Activated CD4-positive, alpha-beta T cell treated with anti-CD3 and anti-CD28 coated beads, Interleukin-2, amount 10 ng/mL, durations not matched to agents 24 days and 14 days (primary cell): ENCODE measurements around the gene C3orf20. TPM values are rescaled to one million over a fixed set of nuclear protein-coding genes. Genes with fewer than 3 reads are reported as not detected.

Source experiments
- DNase-seq: peaks from one replicate; pipeline ENCODE4 v3.0.0; 2022
- H3K27ac Mint-ChIP-seq: one replicate; pipeline ENCODE4 v1.8.0; 2022; ENCODE audit warnings: mild to moderate bottlenecking, mixed read lengths
- H3K27me3 Mint-ChIP-seq: one replicate; pipeline ENCODE4 v1.8.0; 2022; ENCODE audit warnings: mixed read lengths
- H3K36me3 Mint-ChIP-seq: one replicate; pipeline ENCODE4 v1.8.0; 2022; ENCODE audit warnings: low read depth, mild to moderate bottlenecking, mixed read lengths
- H3K4me1 Mint-ChIP-seq: one replicate; pipeline ENCODE4 v1.8.0; 2021; ENCODE audit warnings: mixed read lengths
- H3K4me3 Mint-ChIP-seq: one replicate; pipeline ENCODE4 v1.8.0; 2022; ENCODE audit warnings: mild to moderate bottlenecking, moderate library complexity, mixed read lengths
- H3K9me3 Mint-ChIP-seq: one replicate; pipeline ENCODE4 v1.8.0; 2021; ENCODE audit warnings: mixed read lengths
- intact Hi-C: fragments of 100-400 bp; cut with micrococcal nuclease; formaldehyde crosslinking; loops from one replicate; pipeline ENCODE4 v1.15.1; 2023
- total RNA-seq: library from RNA; stranded (reverse); gene quantifications from 2 replicates; pipeline ENCODE4 v1.2.3, GENCODE V29; 2022

Gene C3orf20
- total RNA-seq, 1 donor from 2014 or later, result 0.28 TPM

DNA sequence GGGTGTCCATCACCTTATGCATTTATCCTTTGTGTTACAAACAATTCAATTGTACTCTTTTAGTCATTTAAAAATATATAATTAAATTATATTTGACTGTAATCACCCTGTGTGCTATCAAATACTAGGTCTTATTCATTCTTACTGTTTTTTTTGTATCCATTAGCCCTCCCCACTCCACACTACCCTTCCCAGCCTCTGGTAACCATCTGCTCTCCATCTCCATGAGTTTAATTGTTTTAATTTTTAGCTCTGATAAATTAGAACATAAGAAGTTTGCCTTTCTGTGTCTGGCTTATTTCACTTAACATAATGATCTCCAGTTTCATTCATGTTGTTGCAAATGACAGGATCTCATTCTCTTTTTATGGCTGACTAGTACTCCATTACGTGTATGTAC, 16.8 kb downstream of the C3orf20 start:
- H3K27me3 Mint-ChIP-seq, result peaks cover 2% of the 10 kb centered on the region
- intact Hi-C loops, result no loop called here
- no peak overlapping the region for H3K4me3 Mint-ChIP-seq
- H3K9me3 Mint-ChIP-seq, result no peaks in the 10 kb centered on the region
- no peaks in the 10 kb centered on the region for H3K36me3 Mint-ChIP-seq
- peaks cover 2% of the 10 kb centered on the region for H3K4me1 Mint-ChIP-seq
- no peak for DNase-seq
- H3K27ac Mint-ChIP-seq, result no peak overlapping the region

- DNase-seq, result peak; percentile 44
- H3K9me3 Mint-ChIP-seq, result peaks cover 4% of the 10 kb centered on the region
- H3K36me3 Mint-ChIP-seq, result peaks cover 2% of the 10 kb centered on the region
- H3K27me3 Mint-ChIP-seq, result peaks cover 2% of the 10 kb centered on the region
- no peaks in the 10 kb centered on the region for H3K4me1 Mint-ChIP-seq
- intact Hi-C loops, result no loop called here
- no peak overlapping the region for H3K27ac Mint-ChIP-seq
- H3K4me3 Mint-ChIP-seq, result no peak overlapping the region
Observed at GRCh38 chr3:14698601-14699244, 23.8 kb downstream of the C3orf20 start.

GRCh38 chr3:14699643-14700042, 24.7 kb downstream of the C3orf20 start:
- peak; percentile 44 for DNase-seq
- Mint-ChIP-seq H3K9me3 (peaks cover 4% of the 10 kb centered on the region), H3K27ac (no peak overlapping the region), H3K36me3 (peaks cover 2% of the 10 kb centered on the region), H3K27me3 (no peaks in the 10 kb centered on the region), H3K4me1 (no peaks in the 10 kb centered on the region), H3K4me3 (no peak overlapping the region)
- intact Hi-C loops, result no loop called here

DNA sequence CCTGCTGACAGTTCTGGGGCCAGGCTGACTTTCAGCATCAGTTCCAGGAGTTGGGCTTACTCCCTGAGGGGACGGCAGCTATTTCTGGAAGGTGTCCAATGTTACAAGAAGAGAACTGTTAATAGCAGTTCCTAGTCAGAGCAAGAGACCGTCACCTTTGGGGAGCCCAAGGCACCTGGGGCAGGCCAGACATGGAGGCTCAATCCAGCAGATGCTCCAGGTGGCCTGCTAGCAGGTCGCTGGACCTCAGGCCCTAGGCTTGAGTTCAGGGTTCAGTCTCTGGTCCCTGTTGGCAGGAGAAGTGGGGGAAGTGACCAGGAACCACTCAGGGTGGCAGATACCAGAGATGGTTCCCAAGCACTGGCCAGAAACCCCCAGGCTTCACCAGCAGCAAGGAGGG, 25.9 kb downstream of the C3orf20 start:
- DNase-seq, result no peak
- intact Hi-C loops, result no loop called here
- no peaks in the 10 kb centered on the region for H3K27me3 Mint-ChIP-seq
- H3K36me3 Mint-ChIP-seq, result peaks cover 2% of the 10 kb centered on the region
- H3K4me3 Mint-ChIP-seq, result no peak overlapping the region
- no peak overlapping the region for H3K27ac Mint-ChIP-seq
- no peaks in the 10 kb centered on the region for H3K4me1 Mint-ChIP-seq
- H3K9me3 Mint-ChIP-seq, result peaks cover 4% of the 10 kb centered on the region

- Mint-ChIP-seq H3K4me3 (no peak overlapping the region), H3K36me3 (peaks cover 2% of the 10 kb centered on the region), H3K4me1 (no peaks in the 10 kb centered on the region), H3K27ac (no peak overlapping the region), H3K27me3 (no peaks in the 10 kb centered on the region), H3K9me3 (peaks cover 4% of the 10 kb centered on the region)
- no peak for DNase-seq
- intact Hi-C loops, result no loop called here
Observed at GRCh38 chr3:14701676-14702075, 26.7 kb downstream of the C3orf20 start.

DNA sequence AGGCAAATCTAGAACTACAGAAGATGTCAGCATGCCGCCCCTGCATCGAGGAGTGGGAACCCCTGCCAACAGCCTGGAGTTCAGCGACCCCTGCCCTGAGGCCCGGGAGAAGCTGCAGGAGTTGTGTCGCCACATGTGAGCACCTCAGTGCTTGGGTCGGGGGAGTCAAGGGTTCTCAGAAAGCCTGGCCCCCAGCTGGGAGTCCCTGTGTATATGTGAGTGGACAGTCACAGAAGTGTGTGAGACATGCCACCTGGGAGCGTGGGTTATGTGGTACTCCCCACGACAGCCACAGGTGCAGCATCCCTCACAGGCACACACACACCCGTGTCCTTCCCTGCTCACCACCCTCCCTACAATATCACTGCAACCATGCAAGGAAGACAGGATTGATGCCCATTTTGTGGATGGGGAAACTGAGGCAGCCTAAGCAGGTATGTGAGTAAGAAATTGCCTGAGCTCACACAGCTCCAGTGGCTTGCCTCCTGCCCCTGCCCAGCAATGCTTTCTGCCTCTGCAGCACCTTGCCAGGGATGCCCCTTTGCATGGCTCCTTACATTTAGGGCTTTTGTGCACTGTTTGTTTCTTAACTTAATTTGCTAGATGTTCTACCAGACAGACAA, 28.3 kb downstream of the C3orf20 start:
- peak; percentile 49 for DNase-seq
- H3K9me3 Mint-ChIP-seq, result peaks cover 1% of the 10 kb centered on the region
- H3K27me3 Mint-ChIP-seq, result no peaks in the 10 kb centered on the region
- no peak overlapping the region for H3K27ac Mint-ChIP-seq
- H3K4me3 Mint-ChIP-seq, result no peak overlapping the region
- intact Hi-C loops, result no loop called here
- no peaks in the 10 kb centered on the region for H3K36me3 Mint-ChIP-seq
- no peaks in the 10 kb centered on the region for H3K4me1 Mint-ChIP-seq

DNA sequence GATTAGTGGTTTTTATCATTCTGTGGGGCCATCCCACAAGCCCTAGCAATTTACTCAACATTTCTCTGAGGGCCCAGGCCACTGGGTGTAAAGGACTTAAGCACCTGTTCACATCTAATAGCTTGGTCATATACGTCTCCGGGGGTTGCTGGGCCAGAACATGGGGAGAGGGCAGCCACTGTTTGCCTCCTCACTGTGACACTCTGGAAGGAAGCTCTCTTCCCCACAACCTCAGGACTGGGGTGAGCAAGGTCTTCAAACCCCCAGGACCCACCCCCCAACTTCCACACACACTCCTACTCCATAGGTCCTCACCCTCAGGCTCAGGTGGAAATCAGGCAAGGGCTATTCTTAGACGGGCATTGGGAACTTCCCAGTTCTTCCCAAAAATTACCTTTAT, 28.9 kb downstream of the C3orf20 start:
- no peaks in the 10 kb centered on the region for H3K27me3 Mint-ChIP-seq

DNA sequence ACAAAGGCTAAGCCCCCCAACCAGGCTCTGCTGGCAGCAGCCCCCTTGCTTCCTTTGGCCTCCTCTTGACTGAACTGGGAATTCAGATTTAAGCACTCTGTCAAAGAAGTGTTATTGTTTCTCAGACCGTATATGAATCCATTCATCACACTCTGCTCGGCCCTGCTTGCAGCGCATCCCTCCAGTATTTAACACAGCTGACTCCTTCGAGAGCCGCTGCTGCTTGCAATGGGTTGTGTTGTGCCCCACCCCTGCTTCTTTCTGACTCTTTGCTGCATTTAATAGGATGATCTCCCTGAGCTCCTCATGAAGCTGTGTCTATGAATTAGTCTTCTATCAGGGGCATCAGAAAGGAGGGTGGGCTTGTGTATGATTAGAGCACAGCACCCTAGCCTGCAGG, 31.2 kb downstream of the C3orf20 start:
- intact Hi-C loops, result no loop called here
- H3K4me1 Mint-ChIP-seq, result no peaks in the 10 kb centered on the region
- no peak overlapping the region for H3K4me3 Mint-ChIP-seq
- DNase-seq, result peak; percentile 47
- no peaks in the 10 kb centered on the region for H3K36me3 Mint-ChIP-seq
- no peaks in the 10 kb centered on the region for H3K27me3 Mint-ChIP-seq
- no peak overlapping the region for H3K27ac Mint-ChIP-seq
- peaks cover 4% of the 10 kb centered on the region for H3K9me3 Mint-ChIP-seq

More for the DNA sequence above, 28.9 kb downstream of the C3orf20 start:
- Mint-ChIP-seq H3K4me3 (no peak overlapping the region), H3K27ac (no peak overlapping the region), H3K36me3 (no peaks in the 10 kb centered on the region), H3K4me1 (no peaks in the 10 kb centered on the region), H3K9me3 (no peaks in the 10 kb centered on the region)
- peak; percentile 22 for DNase-seq
- intact Hi-C loops, result no loop called here

- H3K27ac Mint-ChIP-seq, result no peak overlapping the region
- no peaks in the 10 kb centered on the region for H3K36me3 Mint-ChIP-seq
- H3K4me1 Mint-ChIP-seq, result no peaks in the 10 kb centered on the region
- intact Hi-C loops, result no loop called here
- H3K4me3 Mint-ChIP-seq, result no peak overlapping the region
- no peak for DNase-seq
- H3K27me3 Mint-ChIP-seq, result no peaks in the 10 kb centered on the region
- peaks cover 5% of the 10 kb centered on the region for H3K9me3 Mint-ChIP-seq
Observed at GRCh38 chr3:14716591-14716990, 41.6 kb downstream of the C3orf20 start.

- H3K9me3 Mint-ChIP-seq, result peaks cover 5% of the 10 kb centered on the region
Observed at GRCh38 chr3:14717307-14717706, 42.4 kb downstream of the C3orf20 start.

DNA sequence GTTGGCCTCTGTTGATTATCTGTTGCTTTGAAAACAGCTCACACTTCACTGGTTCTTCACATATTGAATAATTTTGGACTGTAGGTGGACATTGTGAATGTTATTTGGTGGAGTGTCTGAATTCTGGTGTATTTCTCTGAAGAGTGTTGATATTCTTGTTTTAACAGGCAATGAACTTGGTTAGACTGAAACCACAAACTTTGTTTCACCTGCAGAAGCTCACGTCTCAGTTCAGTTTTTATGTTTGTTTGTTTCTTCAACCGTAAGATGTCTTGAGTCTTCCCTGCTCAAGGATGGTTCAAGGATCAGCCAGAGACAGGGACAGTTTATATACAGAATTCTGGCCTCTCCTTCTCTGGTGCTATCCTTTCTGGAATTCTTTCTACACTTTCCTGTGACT, 43.6 kb downstream of the C3orf20 start:
- Mint-ChIP-seq H3K27me3 (no peaks in the 10 kb centered on the region), H3K27ac (no peak overlapping the region), H3K4me1 (no peaks in the 10 kb centered on the region), H3K4me3 (no peak overlapping the region), H3K9me3 (no peaks in the 10 kb centered on the region), H3K36me3 (no peaks in the 10 kb centered on the region)
- intact Hi-C loops, result no loop called here
- no peak for DNase-seq

More at GRCh38 chr3:14717307-14717706, 42.4 kb downstream of the C3orf20 start:
- Mint-ChIP-seq H3K27ac (no peak overlapping the region), H3K27me3 (no peaks in the 10 kb centered on the region), H3K4me3 (no peak overlapping the region), H3K36me3 (no peaks in the 10 kb centered on the region), H3K4me1 (no peaks in the 10 kb centered on the region)
- intact Hi-C loops, result no loop called here
- DNase-seq, result no peak

DNA sequence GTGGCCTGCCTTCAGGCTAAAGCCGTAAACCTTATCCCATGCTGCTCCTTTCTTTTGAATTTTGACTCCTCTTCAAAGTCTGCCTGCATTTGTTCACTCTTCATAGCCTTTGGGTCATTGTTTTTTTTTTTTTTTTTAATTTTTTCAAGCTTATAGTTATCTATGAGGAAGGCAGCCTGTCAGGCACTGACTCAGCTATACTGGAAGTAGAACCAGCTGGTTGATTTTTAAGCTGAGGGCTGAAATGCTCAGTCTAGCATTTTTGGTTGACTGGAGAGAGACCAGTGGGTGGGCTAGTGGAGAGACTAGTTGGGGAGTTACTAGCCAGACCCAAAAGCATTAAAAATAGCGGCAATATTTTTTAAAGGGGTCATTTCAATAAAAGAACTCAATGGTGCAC, 44.1 kb downstream of the C3orf20 start:
- peak; percentile 16 for DNase-seq
- H3K4me1 Mint-ChIP-seq, result no peaks in the 10 kb centered on the region
- no peaks in the 10 kb centered on the region for H3K9me3 Mint-ChIP-seq
- H3K36me3 Mint-ChIP-seq, result no peaks in the 10 kb centered on the region
- H3K27me3 Mint-ChIP-seq, result no peaks in the 10 kb centered on the region
- no peak overlapping the region for H3K4me3 Mint-ChIP-seq
- no peak overlapping the region for H3K27ac Mint-ChIP-seq
- intact Hi-C loops, result no loop called here

DNA sequence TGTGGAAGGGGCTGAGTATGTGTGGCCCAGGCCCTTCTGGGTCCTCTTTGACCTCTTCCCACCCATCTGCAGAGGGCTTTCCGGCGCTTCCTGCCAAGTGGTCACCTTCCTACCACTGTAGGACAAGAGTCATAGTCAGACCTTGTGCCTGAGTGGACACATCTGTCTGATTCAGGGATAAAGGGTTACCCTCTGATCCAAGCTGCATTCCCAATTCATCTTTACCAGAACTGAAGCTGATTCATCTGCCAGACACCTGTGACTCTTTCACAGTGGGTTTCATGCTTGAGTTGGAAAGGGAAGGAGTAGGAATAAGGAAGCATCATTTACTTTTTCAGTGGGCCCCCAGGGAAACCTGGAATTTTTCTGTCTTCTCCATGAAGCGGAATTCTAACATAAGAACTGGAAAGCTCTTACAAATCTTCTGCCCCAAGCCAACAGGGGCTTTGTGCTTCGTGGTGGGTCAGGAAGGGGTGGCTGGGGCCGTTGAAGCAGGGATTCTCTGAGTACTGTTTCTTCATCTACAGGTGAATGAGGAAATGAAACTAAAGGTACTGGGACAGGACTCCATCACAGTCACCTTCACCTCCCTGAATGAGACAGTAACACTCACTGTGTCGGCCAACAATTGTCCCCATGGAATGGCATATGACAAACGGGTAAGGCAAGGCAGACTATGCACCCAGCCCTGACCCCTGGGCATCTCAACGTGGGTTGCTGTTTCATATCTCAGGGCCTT, 46.4 kb downstream of the C3orf20 start:
- intact Hi-C loops, result no loop called here
- peak; percentile 39 for DNase-seq
- no peaks in the 10 kb centered on the region for H3K4me1 Mint-ChIP-seq
- no peaks in the 10 kb centered on the region for H3K9me3 Mint-ChIP-seq
- no peaks in the 10 kb centered on the region for H3K27me3 Mint-ChIP-seq
- H3K4me3 Mint-ChIP-seq, result no peak overlapping the region
- H3K36me3 Mint-ChIP-seq, result no peaks in the 10 kb centered on the region
- H3K27ac Mint-ChIP-seq, result no peak overlapping the region

- Mint-ChIP-seq H3K27me3 (no peaks in the 10 kb centered on the region), H3K36me3 (no peaks in the 10 kb centered on the region)
Observed at GRCh38 chr3:14725013-14725412, 50.1 kb downstream of the C3orf20 start.

More at GRCh38 chr3:14725013-14725412, 50.1 kb downstream of the C3orf20 start:
- peak; percentile 35 for DNase-seq
- Mint-ChIP-seq H3K4me1 (no peaks in the 10 kb centered on the region), H3K9me3 (no peaks in the 10 kb centered on the region), H3K4me3 (no peak overlapping the region), H3K27ac (no peak overlapping the region)
- intact Hi-C loops, result no loop called here
